Neural cell (in vitro differentiated cells): ENCODE data around the gene COQ8B.

Experiments
- EZH2 ChIP-seq: fragments of 200-600, 300-800 bp; shearing (Covaris generic), sonication (generic); IDR thresholded peaks from 2 replicates; pipeline ENCODE4 v1.6.1; 2014; ENCODE audit warnings: antibody characterized with exemption, low read length, borderline replicate concordance, mild to moderate bottlenecking; ENCODE audit not compliant: insufficient read depth, poor library complexity, severe bottlenecking
- POLR2AphosphoS5 ChIP-seq: IDR thresholded peaks from 2 replicates; pipeline ENCODE4 v1.6.1; 2012
- TF ChIP-seq, protein P1 (sequence below): fragments of 450-650 bp; IDR thresholded peaks from 2 replicates; pipeline ENCODE4 v1.5.1; 2014; ENCODE audit warnings: antibody characterized with exemption, mild to moderate bottlenecking, moderate library complexity; ENCODE audit not compliant: poor library complexity, severe bottlenecking

DNA sequence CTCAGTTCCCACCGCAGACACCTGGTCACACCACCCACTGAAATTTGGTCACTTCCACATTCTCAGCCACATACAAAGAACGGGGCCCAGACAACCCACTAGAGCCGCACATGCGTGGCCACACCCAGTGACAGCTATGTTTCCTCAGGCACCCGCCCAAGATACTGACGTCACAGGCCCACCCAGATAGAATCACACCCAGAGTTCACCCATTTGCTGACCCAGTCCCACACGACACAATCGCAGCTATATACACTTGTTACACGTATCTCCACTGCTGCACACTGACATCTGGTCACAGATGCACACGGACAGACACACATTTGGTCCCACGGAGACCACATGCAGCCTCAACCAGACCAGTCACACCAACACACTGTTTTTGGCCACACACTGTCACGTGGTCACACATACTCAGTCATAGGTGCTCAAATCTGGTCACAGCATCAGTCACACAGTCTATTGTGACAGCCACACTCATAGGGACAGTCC is 29.1 kb downstream of the COQ8B start:
- TF ChIP-seq EZH2 (no peak), POLR2AphosphoS5 (peak; percentile 24)
- TF ChIP-seq, protein P1, sequence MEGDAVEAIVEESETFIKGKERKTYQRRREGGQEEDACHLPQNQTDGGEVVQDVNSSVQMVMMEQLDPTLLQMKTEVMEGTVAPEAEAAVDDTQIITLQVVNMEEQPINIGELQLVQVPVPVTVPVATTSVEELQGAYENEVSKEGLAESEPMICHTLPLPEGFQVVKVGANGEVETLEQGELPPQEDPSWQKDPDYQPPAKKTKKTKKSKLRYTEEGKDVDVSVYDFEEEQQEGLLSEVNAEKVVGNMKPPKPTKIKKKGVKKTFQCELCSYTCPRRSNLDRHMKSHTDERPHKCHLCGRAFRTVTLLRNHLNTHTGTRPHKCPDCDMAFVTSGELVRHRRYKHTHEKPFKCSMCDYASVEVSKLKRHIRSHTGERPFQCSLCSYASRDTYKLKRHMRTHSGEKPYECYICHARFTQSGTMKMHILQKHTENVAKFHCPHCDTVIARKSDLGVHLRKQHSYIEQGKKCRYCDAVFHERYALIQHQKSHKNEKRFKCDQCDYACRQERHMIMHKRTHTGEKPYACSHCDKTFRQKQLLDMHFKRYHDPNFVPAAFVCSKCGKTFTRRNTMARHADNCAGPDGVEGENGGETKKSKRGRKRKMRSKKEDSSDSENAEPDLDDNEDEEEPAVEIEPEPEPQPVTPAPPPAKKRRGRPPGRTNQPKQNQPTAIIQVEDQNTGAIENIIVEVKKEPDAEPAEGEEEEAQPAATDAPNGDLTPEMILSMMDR, result no peak
